ENCODE results near the gene HP1BP3.

Gene HP1BP3

DNA sequence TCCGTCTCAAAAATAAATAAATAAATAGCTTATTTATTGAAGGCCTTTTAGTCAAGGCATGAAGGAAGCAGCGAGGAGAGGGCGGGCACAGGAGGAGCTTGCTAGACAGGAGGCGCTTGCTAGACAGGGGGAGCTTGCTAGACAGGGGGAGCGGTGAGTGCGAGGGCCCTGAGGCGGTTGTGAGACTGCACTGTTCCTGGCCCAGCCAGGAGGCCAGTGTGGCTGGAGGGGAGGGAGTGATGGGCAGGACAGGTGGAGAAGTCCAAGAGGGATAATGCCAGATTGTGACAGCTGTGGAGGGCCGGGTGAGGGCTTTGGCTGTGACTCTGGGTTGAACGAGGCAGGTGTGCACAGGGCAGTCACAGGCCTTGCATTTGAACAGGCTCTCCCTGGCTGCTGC, 87.5 kb downstream of the HP1BP3 start:
- no peak for TF ChIP-seq CTCF (conservative IDR thresholded peaks at IDR 0.05)
- no peak overlapping the region for H3K27ac ChIP-seq

- no peak for TF ChIP-seq CTCF (conservative IDR thresholded peaks at IDR 0.05)
Observed at GRCh38 chr1:20698195-20698910, 88.8 kb downstream of the HP1BP3 start.

GRCh38 chr1:20697563-20697962, 89.5 kb downstream of the HP1BP3 start:
- peak overlapping the region; percentile 81 for H3K27ac ChIP-seq
- no peak for TF ChIP-seq CTCF (conservative IDR thresholded peaks at IDR 0.05)

More at GRCh38 chr1:20698195-20698910, 88.8 kb downstream of the HP1BP3 start:
- H3K27ac ChIP-seq: no peak overlapping the region

GRCh38 chr1:20696397-20697333, 90.4 kb downstream of the HP1BP3 start:
- TF ChIP-seq CTCF (conservative IDR thresholded peaks at IDR 0.05): peak; percentile 91
- H3K27ac ChIP-seq: peak overlapping the region; percentile 81

DNA sequence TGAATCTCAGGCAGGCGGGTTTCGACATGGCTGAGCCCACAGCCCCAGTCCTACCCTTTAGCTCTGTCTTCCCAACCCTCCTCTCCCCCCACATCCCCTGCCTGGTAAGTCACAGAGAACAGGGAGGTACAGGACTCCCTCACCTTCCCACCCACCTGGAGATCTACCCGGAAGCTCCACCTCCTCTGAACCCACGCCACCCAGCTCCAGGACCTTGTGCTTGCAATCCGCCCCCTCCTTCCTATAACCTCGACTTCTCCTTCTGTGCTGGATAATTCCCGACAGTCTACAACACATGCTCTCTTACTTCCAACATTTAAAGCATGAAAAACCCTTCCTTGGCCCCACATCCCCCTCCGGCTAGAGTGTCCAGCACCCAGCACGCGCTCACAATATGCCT, 91.6 kb downstream of the HP1BP3 start:
- no peak overlapping the region for H3K27ac ChIP-seq
- TF ChIP-seq CTCF (conservative IDR thresholded peaks at IDR 0.05): no peak

DNA sequence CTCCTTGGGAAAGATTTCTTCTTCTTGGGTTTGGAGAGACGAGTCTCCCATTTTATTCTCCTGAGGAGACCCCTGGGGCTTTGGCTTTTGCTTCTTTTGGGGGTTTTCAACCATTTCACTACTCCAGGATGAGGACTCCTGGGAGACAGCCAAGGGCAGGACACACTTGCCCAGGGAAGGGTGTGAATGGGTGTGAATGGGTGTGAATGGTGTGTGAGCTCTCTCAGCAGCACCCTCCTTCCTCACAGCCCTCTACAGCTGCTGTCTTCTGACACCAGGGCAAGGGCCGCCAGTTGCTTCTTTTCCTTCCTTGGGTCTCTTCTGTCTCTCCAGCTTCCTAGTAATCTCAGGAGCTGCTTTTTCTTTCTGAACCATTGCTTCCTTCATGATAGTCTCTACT, 93.5 kb downstream of the HP1BP3 start:
- TF ChIP-seq CTCF (conservative IDR thresholded peaks at IDR 0.05): no peak
- H3K27ac ChIP-seq: no peak overlapping the region

All from VCaP (cell line).